ENCODE data around the gene LVRN.
A peak's percentile ranks its signal among the peaks of the same experiment; 100 is the strongest.

The LVRN gene

DNA sequence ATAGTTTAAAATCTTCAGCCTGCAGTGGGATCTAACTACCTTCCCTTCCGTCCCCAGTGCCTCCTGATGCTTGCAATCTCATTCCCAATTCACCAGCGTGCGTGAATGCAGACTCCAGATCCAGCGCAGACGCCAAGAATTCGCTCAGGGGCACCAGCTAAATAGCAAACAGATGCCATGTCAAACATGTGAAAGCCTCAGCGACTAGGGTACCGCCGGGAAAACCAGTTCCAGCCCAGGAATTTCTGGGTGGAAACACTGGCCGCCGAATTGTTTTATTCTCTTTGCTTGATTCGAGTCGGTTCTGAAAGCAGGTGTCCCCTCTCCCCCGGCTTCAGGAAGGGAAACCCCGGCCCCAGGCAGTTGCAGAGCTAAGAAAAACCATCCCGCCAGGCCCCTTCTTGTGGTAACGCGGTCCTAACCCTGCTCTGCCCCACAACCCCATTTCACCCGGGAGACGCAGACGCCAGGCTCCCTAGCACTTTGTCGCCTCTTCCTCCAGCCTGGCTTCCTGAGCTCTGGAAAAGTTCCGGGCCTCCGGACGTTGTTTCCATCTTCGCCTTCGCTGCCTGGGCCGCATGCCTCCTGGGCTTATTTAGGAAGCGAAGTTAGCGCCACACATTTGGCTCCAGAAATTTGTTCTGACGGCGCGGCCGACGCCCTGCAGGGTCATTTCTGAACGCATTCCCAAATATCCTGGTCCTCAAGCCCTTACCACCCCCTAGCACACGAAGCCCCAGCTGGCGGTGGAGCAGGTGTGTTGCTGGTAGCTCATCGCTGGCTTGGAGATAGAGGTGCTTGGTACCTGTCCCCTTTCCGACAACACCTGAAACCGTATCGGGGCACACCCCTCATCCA is 665 bp upstream of the LVRN start:
- in situ Hi-C loops (cut with MboI; ENCODE audit: low sequenced_read_pairs, unreplicated experiment), result no loop called here
- TF ChIP-seq, protein P1, sequence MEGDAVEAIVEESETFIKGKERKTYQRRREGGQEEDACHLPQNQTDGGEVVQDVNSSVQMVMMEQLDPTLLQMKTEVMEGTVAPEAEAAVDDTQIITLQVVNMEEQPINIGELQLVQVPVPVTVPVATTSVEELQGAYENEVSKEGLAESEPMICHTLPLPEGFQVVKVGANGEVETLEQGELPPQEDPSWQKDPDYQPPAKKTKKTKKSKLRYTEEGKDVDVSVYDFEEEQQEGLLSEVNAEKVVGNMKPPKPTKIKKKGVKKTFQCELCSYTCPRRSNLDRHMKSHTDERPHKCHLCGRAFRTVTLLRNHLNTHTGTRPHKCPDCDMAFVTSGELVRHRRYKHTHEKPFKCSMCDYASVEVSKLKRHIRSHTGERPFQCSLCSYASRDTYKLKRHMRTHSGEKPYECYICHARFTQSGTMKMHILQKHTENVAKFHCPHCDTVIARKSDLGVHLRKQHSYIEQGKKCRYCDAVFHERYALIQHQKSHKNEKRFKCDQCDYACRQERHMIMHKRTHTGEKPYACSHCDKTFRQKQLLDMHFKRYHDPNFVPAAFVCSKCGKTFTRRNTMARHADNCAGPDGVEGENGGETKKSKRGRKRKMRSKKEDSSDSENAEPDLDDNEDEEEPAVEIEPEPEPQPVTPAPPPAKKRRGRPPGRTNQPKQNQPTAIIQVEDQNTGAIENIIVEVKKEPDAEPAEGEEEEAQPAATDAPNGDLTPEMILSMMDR (IDR thresholded peaks at IDR 0.05; ENCODE audit: borderline replicate concordance, control extremely low read depth, extremely low read depth, insufficient read depth, missing control alignments), result no peak
- DNase-seq (ENCODE audit: low spot score), result peak; percentile 47

DNA sequence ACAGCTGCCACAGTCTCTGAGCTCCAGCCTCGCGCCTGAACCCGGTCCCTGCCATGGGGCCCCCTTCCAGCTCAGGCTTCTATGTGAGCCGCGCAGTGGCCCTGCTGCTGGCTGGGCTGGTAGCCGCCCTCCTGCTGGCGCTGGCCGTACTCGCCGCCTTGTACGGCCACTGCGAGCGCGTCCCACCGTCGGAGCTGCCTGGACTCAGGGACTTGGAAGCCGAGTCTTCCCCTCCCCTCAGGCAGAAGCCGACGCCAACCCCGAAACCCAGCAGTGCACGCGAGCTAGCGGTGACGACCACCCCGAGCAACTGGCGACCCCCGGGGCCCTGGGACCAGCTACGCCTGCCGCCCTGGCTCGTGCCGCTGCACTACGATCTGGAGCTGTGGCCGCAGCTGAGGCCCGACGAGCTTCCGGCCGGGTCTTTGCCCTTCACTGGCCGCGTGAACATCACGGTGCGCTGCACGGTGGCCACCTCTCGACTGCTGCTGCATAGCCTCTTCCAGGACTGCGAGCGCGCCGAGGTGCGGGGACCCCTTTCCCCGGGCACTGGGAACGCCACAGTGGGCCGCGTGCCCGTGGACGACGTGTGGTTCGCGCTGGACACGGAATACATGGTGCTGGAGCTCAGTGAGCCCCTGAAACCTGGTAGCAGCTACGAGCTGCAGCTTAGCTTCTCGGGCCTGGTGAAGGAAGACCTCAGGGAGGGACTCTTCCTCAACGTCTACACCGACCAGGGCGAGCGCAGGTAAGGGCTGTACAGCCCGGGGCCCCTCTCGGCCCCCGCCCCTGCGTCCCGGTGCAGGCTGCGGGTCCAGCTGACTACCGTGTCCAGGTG is 509 bp downstream of the LVRN start:
- TF ChIP-seq, protein P1 (IDR thresholded peaks at IDR 0.05; ENCODE audit: borderline replicate concordance, control extremely low read depth, extremely low read depth, insufficient read depth, missing control alignments), result no peak
- peak; percentile 62 for DNase-seq (ENCODE audit: low spot score)
- in situ Hi-C loops (cut with MboI; ENCODE audit: low sequenced_read_pairs, unreplicated experiment), result no loop called here

DNA sequence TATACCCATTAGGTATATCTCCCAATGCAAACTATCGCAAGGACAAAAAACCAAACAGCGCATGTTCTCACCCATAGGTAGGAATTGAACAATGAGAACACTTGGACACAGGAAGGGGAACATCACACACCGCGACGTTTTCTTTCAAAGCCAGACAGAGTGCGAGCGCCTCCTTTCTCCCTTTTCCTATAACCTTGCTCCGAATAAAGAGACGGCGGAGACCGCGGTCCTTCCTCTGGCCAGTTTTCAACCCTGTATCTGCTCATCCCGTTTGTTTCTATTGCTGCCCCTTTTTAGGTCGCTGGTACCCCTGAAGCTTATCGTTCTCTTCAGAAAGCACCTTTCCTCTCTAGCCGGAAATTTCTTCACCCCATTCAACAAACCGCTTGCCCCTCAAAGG is 1.3 kb downstream of the LVRN start:
- no peak for DNase-seq (ENCODE audit: low spot score)
- TF ChIP-seq, protein P1 (IDR thresholded peaks at IDR 0.05; ENCODE audit: borderline replicate concordance, control extremely low read depth, extremely low read depth, insufficient read depth, missing control alignments), result no peak
- in situ Hi-C loops (cut with MboI; ENCODE audit: low sequenced_read_pairs, unreplicated experiment), result no loop called here

DNA sequence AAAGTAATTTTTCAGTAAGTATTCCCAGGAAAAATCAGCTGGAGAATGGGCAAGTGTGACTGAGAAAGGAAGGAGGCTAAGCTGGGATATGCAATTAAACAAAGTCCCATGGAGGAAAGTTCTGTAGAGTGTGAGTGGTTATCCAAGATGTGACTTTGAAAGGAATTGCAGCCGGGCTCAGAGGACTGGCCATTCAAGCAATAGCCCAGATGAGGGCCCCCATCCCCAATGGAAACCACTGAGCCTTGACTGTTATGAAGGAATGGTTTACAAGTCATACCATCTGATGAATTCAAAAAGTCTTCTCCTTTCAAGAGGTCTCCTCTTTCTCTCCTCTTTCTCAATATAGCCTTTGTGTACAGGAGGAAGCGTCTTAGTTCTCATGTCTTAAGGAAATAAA is 6.5 kb downstream of the LVRN start:
- no peak for DNase-seq (ENCODE audit: low spot score)
- TF ChIP-seq, protein P1 (IDR thresholded peaks at IDR 0.05; ENCODE audit: borderline replicate concordance, control extremely low read depth, extremely low read depth, insufficient read depth, missing control alignments), result no peak
- in situ Hi-C loops (cut with MboI; ENCODE audit: low sequenced_read_pairs, unreplicated experiment), result no loop called here

DNA sequence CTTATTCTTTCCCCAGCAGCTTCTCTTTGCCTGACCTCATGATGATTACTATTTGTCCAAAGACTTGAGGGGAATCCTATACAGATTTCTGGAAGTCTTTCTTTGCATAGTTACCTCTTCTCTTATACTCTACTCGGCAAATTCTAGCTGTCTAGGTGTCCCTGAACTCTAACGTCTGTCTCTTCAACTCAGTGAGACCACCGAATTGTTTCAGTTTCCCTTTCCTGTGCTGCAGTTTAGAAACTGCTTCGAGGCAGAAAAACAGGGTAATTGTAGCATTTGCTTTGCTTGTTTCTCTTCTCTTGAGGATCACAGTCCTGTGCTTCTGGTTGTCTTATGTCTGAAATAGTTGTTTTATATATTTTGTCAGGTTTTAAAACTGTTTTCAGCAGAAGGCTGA is 14.8 kb downstream of the LVRN start:
- TF ChIP-seq, protein P1 (IDR thresholded peaks at IDR 0.05; ENCODE audit: borderline replicate concordance, control extremely low read depth, extremely low read depth, insufficient read depth, missing control alignments), result no peak
- in situ Hi-C loops (cut with MboI; ENCODE audit: low sequenced_read_pairs, unreplicated experiment), result no loop called here
- no peak for DNase-seq (ENCODE audit: low spot score)

DNA sequence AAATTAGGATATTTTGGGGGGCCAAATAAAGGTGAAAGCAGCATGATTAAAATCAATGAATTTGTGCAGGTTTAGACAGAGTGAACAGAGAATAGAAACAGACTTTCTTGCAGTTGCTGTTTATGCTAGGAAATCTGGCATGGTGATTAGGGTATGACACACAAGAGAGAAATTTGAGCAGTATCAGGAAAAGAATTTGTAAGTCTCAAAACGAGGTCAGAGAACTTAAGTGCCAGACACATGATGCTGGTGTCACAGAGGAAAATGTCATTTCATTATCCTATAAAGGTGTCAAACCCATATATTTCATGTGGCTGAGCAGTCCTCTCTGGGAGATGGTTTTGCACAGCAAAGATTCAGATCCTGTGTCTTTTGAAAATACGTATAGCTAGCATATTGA is 15.7 kb downstream of the LVRN start:
- TF ChIP-seq, protein P1 (IDR thresholded peaks at IDR 0.05; ENCODE audit: borderline replicate concordance, control extremely low read depth, extremely low read depth, insufficient read depth, missing control alignments), result no peak
- in situ Hi-C loops (cut with MboI; ENCODE audit: low sequenced_read_pairs, unreplicated experiment), result no loop called here
- no peak for DNase-seq (ENCODE audit: low spot score)

Data from GM13976 (cell line).